ENCODE results near the gene INPP5A.

INPP5A gene

DNA sequence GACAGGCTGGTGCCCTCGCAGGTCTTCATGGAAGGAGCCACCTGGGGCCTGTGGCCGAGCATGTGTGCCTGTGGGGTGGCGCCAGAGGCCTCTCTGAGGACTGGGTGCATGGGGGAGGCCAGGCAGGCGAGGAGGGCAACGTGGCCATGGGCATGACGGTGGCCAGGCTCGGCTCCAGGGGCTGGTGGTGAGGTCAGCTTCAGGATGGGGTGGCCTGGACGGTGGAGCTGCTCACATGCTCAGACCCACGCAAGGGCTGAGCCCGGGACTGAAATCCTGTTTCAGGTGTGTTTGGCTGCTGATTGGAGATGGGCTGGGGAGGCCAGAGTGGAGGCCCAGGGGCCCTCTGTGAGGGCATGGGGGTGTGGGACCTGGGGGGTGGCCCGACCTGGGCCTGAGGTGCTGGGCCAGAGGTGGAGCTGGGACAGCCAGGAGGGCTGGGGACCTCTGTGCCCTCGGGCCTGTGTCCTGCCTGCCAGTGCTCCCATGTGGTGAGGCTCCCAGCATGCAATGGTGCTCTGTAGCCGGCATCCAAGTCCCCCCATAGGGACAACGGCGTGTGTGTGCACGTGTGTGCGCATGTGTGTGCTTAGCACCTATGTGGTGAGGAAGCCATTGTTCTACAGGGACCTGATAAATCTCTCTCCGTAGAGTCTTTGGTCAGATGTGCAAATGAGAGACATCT lies 71.1 kb downstream of the INPP5A start:
- TF ChIP-seq NFIC (IDR thresholded peaks at IDR 0.05) = no peak
- no peak for TF ChIP-seq FOXM1 (IDR thresholded peaks at IDR 0.05; ENCODE audit: borderline replicate concordance, low read depth)
- no peak for TF ChIP-seq EP300 (IDR thresholded peaks at IDR 0.05; ENCODE audit: borderline replicate concordance)
- TF ChIP-seq ZBTB7A (IDR thresholded peaks at IDR 0.05; ENCODE audit: low read depth) = no peak
- no peak for TF ChIP-seq CREB1 (IDR thresholded peaks at IDR 0.05; ENCODE audit: low read depth)
- TF ChIP-seq TAF1 (IDR thresholded peaks at IDR 0.05; ENCODE audit: low read depth) = no peak
- no peak for TF ChIP-seq MAX (IDR thresholded peaks at IDR 0.05)
- TF ChIP-seq TCF12 (IDR thresholded peaks at IDR 0.05; ENCODE audit: low read depth) = no peak
- no peak for TF ChIP-seq USF1 (IDR thresholded peaks at IDR 0.05)
- TF ChIP-seq EGR1 (IDR thresholded peaks at IDR 0.05) = no peak
- TF ChIP-seq RAD21 (IDR thresholded peaks at IDR 0.05; ENCODE audit: low read depth) = no peak
- TF ChIP-seq TEAD4 (IDR thresholded peaks at IDR 0.05) = no peak
- TF ChIP-seq CEBPB (IDR thresholded peaks at IDR 0.05) = no peak
- no peak for TF ChIP-seq REST (IDR thresholded peaks at IDR 0.05; ENCODE audit: low read depth)
- no peak for TF ChIP-seq YY1 (IDR thresholded peaks at IDR 0.05; ENCODE audit: low read depth)

- no peak for TF ChIP-seq EGR1 (IDR thresholded peaks at IDR 0.05)
- no peak for TF ChIP-seq TCF12 (IDR thresholded peaks at IDR 0.05; ENCODE audit: low read depth)
- no peak for TF ChIP-seq CREB1 (IDR thresholded peaks at IDR 0.05; ENCODE audit: low read depth)
- TF ChIP-seq USF1 (IDR thresholded peaks at IDR 0.05) = no peak
- TF ChIP-seq ZBTB7A (IDR thresholded peaks at IDR 0.05; ENCODE audit: low read depth) = no peak
- no peak for TF ChIP-seq FOXM1 (IDR thresholded peaks at IDR 0.05; ENCODE audit: borderline replicate concordance, low read depth)
Observed at GRCh38 chr10:132609211-132609610, 71.6 kb downstream of the INPP5A start.

- TF ChIP-seq FOXM1 (IDR thresholded peaks at IDR 0.05; ENCODE audit: borderline replicate concordance, low read depth) (no peak), YY1 (IDR thresholded peaks at IDR 0.05; ENCODE audit: low read depth) (no peak), USF1 (IDR thresholded peaks at IDR 0.05) (no peak), TEAD4 (IDR thresholded peaks at IDR 0.05) (no peak), ZBTB7A (IDR thresholded peaks at IDR 0.05; ENCODE audit: low read depth) (no peak), REST (IDR thresholded peaks at IDR 0.05; ENCODE audit: low read depth) (no peak), EP300 (IDR thresholded peaks at IDR 0.05; ENCODE audit: borderline replicate concordance) (no peak), TAF1 (IDR thresholded peaks at IDR 0.05; ENCODE audit: low read depth) (no peak), TCF12 (IDR thresholded peaks at IDR 0.05; ENCODE audit: low read depth) (no peak), MAX (IDR thresholded peaks at IDR 0.05) (no peak), EGR1 (IDR thresholded peaks at IDR 0.05) (no peak), CEBPB (IDR thresholded peaks at IDR 0.05) (no peak), NFIC (IDR thresholded peaks at IDR 0.05) (no peak)
Observed at GRCh38 chr10:132610071-132610701, 72.6 kb downstream of the INPP5A start.

- no peak for TF ChIP-seq YY1 (IDR thresholded peaks at IDR 0.05; ENCODE audit: low read depth)
- TF ChIP-seq NFIC (IDR thresholded peaks at IDR 0.05) = no peak
- no peak for TF ChIP-seq CREB1 (IDR thresholded peaks at IDR 0.05; ENCODE audit: low read depth)
- TF ChIP-seq TEAD4 (IDR thresholded peaks at IDR 0.05) = no peak
- no peak for TF ChIP-seq RAD21 (IDR thresholded peaks at IDR 0.05; ENCODE audit: low read depth)
- TF ChIP-seq USF1 (IDR thresholded peaks at IDR 0.05) = no peak
- TF ChIP-seq CEBPB (IDR thresholded peaks at IDR 0.05) = no peak
- TF ChIP-seq EP300 (IDR thresholded peaks at IDR 0.05; ENCODE audit: borderline replicate concordance) = no peak
- no peak for TF ChIP-seq MAX (IDR thresholded peaks at IDR 0.05)
- no peak for TF ChIP-seq FOXM1 (IDR thresholded peaks at IDR 0.05; ENCODE audit: borderline replicate concordance, low read depth)
- no peak for TF ChIP-seq TAF1 (IDR thresholded peaks at IDR 0.05; ENCODE audit: low read depth)
- TF ChIP-seq REST (IDR thresholded peaks at IDR 0.05; ENCODE audit: low read depth) = no peak
- TF ChIP-seq ZBTB7A (IDR thresholded peaks at IDR 0.05; ENCODE audit: low read depth) = no peak
- TF ChIP-seq TCF12 (IDR thresholded peaks at IDR 0.05; ENCODE audit: low read depth) = no peak
- no peak for TF ChIP-seq EGR1 (IDR thresholded peaks at IDR 0.05)
Observed at GRCh38 chr10:132611026-132611910, 73.7 kb downstream of the INPP5A start.
